ENCODE results near the gene RDH12.
"Not testable (repeated sequence)": the region's sequence is repeated elsewhere in the genome, so short reads cannot be mapped to it uniquely, and the experiment has no call there.

The RDH12 gene

GRCh38 chr14:67701492-67701891 is at the start of gene RDH12:
Gene RDH12 (plus strand): TSS chr14:67701886. CDS start chr14:67722643, 20,757 bp downstream.
- DNase-seq: not testable (repeated sequence)

- DNase-seq: no peak
Observed at GRCh38 chr14:67652189-67652588, 49.5 kb upstream of the RDH12 start.

GRCh38 chr14:67653651-67654280 is 47.9 kb upstream of the RDH12 start:
- DNase-seq: no peak

- no peak for DNase-seq
Observed at GRCh38 chr14:67663633-67664032, 38.1 kb upstream of the RDH12 start.

DNA sequence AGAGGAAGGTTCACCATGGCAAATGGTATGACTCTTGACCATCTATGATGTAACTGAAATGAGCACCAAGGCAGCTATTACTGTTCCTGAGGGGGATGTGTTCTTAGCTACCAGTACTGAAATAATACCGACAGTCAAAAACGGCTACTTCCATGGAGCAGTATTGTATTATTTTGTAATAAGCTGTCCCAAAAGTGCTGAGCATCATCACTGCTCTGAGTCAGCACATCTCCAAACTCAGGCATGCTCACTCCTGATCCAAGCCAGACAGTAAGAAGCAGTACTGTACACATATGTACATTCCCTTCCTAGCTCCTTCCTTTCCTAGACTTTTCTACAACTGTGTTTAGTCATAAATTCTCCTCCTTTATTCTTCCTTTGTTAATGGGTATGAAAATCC is 35.8 kb upstream of the RDH12 start:
- no peak for DNase-seq

DNA sequence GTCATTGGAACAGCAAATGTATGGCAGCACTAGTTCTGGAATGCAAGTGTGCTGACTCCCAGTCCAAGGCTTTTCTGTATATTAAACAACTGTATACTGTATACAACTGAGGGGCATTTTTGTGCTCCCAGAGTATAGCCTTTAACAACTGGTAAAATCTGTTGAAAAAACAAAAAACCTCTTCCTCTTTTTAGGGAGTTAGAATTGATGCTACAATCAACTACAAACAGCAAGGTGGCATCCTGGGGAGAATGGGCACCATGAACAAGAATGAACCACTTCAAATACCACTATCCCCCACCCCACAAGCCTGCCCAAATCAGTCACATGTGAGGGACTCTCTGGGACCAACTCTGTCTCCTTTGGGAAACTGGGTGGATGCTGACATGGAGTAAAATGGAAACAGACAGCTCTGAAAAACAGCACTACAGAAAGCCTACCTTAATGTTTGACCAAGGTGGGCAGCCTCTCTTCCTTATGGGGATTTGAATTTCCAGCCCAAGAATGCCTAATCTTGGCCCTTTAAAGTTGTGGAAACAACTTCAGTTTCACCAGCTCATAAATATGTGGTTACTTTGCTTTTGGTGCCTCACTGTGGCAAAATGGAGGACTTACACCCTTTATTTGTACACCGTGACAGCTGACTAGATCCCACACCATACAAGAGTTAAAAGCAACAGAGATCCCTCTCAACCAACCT is 34.8 kb upstream of the RDH12 start:
- DNase-seq: peak; percentile 10

DNA sequence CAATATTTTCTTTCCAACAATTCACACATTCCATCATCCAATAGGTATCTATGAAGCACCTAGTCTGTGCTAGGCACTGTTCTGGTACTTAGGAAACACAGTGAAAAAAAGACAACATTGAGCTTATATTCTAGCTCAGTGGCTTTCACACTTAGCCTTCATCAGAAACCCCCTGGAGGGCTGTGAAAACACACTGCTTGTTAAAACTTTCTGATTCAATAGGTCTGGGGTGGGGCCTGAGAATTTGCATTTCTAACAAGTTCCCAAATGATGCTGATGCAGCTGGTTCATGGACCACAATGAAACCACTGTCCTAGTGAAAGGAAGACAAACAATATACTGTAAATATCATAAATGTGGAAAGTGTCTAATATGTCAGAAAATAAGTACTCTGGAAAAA is 33.1 kb upstream of the RDH12 start:
- no peak for DNase-seq

DNA sequence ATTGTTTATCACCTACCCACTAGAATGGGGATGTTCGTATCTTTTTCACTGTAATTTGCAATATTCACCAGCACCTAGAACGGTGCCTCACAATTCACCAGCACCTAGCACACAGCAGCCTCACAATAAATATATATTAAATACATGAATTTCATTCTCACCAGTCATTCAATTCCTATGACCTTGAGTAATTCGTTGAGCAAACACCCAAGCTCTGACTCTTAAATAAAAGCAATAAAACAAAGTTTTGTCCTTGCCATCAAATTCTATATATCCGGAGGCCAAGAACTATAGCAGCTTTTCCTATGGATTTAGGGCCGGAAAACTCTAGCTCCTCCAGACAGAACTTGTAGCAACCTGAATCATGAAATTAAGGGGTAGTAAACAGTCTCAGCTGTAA is 28.2 kb upstream of the RDH12 start:
- no peak for DNase-seq

DNA sequence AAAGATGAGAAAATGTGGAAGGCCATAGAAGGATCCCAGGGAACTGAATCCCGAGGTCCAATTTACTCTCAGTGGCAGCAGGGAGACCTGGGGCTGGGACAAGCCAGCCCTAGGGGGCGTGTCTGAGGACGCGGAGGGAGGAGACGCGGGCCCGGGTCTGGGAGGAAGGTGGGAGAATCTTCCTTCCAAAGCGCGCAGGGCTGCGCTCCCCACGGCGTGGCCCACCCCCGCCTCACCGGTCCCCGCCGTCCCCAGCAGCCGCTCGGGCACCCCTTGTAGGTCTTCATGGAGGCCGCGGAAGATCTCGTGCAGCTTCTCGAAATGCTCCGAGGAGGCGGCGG is 27.6 kb upstream of the RDH12 start:
- peak; percentile 31 for DNase-seq

DNA sequence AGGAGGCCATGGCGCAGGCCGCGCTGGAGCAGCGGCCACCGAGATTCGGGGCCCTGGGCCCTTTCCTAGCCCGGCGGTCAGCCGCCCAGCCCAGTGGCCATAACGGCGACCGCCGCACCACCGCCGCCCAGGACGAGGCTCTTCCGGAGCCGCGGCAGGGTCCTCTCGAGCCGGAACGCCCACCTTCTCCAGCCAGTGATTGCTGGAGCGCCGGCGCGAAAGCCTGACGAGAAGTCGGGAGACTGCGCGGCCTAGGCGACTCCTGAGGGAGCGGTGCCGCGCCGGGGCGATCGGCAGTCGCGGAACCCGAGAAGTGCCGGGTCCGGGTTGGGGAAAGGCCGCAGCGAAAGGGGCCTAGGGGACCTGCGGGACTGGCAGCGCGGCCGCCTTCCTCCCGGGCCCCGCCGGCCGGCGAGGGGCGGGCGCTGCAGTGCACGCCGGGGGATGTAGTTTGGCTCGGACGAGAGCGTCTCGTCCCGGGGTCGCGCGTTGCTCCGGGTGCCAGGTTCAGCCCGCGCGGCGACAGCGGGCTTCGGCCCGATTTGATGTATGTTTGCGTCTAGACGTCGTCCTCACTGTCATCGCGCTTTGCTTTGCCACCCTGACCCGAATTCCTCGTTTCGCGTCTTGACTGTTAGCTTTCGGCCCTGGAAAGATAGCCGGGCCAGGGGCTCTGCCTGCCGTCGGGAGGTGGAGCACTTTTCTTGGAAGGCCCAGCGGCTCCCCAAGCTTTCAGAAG is 27.0 kb upstream of the RDH12 start, which contains the start of gene VTI1B:
Gene VTI1B, minus strand, starts transcription at position 153 of the 739 bp plus-strand sequence. Its CDS starts 143 bp downstream, at position 10.
- peak; percentile 66 for DNase-seq

- DNase-seq: no peak
Observed at GRCh38 chr14:67675219-67675582, 26.5 kb upstream of the RDH12 start.

GRCh38 chr14:67679006-67679405 is 22.7 kb upstream of the RDH12 start:
- DNase-seq: no peak

- DNase-seq: no peak
Observed at GRCh38 chr14:67680121-67680602, 21.5 kb upstream of the RDH12 start.

- DNase-seq: no peak
Observed at GRCh38 chr14:67680941-67681340, 20.7 kb upstream of the RDH12 start.

DNA sequence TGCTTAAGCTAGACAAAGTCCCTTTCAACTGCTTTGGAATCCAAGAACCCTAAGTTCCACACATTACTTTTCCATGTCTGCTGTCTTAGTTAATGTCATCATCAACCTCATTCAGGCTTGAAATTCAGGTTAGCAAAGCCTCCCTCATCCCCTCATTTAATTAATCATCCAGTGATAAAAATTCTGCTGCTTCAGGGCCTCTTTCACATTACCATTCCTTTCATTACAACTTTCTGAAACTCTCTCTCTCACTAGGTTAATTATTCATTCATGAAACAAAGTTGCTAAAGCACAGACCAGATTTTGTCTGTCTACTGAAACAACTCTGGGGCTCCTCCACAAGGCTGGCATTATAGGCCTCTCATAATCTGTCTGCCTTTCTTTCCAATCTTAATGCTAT is 17.8 kb upstream of the RDH12 start:
- DNase-seq: no peak

- no peak for DNase-seq
Observed at GRCh38 chr14:67690011-67690410, 11.7 kb upstream of the RDH12 start.

GRCh38 chr14:67694791-67695393 is 6.8 kb upstream of the RDH12 start:
- DNase-seq: peak; percentile 81

DNA sequence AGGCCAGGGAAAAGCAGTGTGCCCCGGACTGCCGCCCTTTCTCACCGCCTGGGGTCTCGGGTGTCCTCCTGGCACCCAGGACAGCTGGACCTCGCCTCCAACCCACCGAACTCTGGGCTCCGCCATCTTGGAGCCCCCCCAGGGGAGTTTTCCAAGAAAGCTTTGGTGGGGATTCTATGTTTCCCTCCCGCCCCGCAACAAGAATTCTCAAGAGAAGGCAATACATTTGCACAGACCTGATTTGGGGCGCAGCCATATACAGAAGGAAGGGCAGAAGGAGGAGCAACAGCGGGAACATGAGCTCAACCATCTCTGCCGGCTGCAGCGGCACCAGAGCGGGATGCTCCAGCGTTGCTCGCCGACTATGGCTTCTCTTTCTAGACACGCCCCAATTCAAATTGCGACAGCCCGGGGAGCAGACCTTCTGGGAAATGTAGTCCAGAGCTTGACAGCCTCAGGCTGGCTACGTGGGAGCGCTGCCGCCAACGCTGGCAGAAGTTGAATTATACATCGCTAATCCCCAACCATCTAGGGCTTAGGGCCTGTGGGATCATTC is 6.2 kb upstream of the RDH12 start, which contains the start of gene RDH11:
Gene RDH11, minus strand, starts transcription at position 371 of the 556 bp plus-strand sequence. Its CDS starts 61 bp downstream, at position 310.
- DNase-seq: peak; percentile 87

DNA sequence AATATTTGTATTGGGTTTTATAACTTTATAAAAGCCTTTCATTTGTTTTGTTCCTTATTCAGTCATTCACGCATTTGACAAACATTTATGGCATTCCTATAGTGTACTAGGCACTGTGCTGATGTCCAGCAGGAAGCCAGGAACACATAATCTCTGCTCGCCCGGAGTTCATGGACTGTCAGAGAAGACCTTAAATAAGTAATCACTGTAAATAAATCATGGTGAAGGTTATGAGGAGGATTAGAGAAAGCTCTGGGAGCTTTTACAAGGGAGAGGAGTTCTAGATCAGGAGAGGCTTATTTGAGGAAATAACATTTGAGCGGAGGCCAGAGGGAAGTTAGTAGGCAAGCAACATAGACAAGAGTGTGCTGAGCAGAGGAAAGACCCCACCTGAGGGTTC is 4.7 kb upstream of the RDH12 start:
- DNase-seq: no peak

- no peak for DNase-seq
Observed at GRCh38 chr14:67698179-67698578, 3.5 kb upstream of the RDH12 start.

- no peak for DNase-seq
Observed at GRCh38 chr14:67703997-67704396, 2.3 kb downstream of the RDH12 start.

GRCh38 chr14:67704484-67705089 is 2.9 kb downstream of the RDH12 start:
- DNase-seq: peak; percentile 45

DNA sequence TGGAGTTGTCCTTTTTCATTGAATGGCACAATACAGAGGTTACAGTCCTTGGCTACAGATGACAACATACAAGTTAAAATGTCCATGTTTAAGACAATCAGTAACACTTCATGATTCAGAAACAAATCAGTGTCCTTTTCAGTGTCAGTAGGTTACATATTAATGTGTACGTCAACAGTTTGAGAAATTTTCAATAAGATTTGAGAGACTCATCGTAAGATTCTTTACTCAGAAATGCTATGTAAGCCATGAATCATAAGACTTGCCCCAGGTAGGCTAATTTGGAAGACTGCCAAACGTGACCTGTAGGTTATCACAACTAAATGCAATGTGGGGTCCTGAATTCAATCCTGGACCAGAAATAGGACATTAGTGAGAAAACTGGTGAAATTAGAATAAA is 3.5 kb downstream of the RDH12 start:
- no peak for DNase-seq
